ENCODE data around the gene TBC1D5. TPM values are rescaled to one million over a fixed set of nuclear protein-coding genes. Genes with fewer than 3 reads are reported as not detected.

Gene TBC1D5
- total RNA-seq, 1 donor from 2014 or later: 74.6 TPM

DNA sequence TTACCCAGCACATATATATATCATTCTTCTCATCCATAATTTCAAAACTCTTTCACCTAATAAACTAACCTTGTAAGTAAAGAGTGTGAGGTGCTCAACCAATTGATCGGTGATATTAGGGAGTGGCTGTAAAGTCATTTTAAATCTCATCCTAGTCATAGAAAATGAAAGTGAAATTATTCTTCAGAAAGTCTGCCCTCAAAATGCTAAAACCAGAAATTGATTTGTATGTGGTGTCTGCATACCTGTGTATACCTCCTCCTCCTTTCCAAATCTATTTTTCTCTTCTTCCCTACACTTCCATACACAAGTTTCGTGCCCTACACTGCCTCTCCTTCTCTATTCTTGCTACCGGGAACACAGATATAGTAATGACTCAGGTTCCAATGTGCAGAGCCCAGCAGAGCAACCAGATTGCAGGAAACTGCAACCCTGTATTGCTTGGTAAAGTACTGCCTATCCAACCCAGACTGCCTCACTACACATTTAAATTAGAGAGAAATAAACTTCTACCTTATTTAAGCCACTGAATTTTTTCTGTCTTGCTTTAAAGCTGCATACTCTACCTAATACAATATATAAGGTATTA is 7.4 kb upstream of the TBC1D5 start:
- Histone ChIP-seq H3K4me1 (peaks cover 5% of the 10 kb centered on the region), H3K27ac (no peak overlapping the region), H3K27me3 (no peaks in the 10 kb centered on the region), H3K4me3 (no peak overlapping the region), H3K36me3 (no peaks in the 10 kb centered on the region), H3K9me3 (no peaks in the 10 kb centered on the region)
- ATAC-seq (no peak), DNase-seq (no peak)
- no peak for TF ChIP-seq CTCF (IDR thresholded peaks at IDR 0.05)
- intact Hi-C loops (cut with DNase I): no loop called here

DNA sequence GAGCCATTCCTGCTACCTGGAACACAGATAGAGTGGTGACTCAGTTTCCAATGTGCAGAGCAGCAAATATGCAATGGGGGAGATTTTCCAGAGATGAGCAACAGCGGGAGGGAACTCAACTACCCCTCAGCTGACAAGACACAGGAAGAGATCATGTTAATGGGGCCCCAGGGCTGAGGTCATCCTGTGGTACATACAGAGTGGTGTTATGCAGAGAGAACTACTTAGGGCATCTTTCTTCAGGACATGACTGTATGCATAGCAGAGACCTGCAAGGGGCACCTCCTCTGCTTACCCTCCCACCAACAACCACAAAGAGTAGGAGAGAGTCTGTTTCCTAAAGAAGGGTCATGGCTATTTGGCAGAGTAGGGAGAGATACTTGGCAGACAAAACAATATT is 6.8 kb upstream of the TBC1D5 start:
- no peaks in the 10 kb centered on the region for H3K36me3 ChIP-seq
- no peak for DNase-seq
- H3K4me1 ChIP-seq: peaks cover 5% of the 10 kb centered on the region
- TF ChIP-seq CTCF (IDR thresholded peaks at IDR 0.05): no peak
- intact Hi-C loops (cut with DNase I): no loop called here
- H3K27ac ChIP-seq: no peak overlapping the region
- no peaks in the 10 kb centered on the region for H3K9me3 ChIP-seq
- no peak overlapping the region for H3K4me3 ChIP-seq
- ATAC-seq: no peak
- no peaks in the 10 kb centered on the region for H3K27me3 ChIP-seq

GRCh38 chr3:17747890-17748247 is 5.4 kb upstream of the TBC1D5 start:
- intact Hi-C loops (cut with DNase I): no loop called here
- H3K9me3 ChIP-seq: no peaks in the 10 kb centered on the region
- ATAC-seq: no peak
- DNase-seq: no peak
- no peak for TF ChIP-seq CTCF (IDR thresholded peaks at IDR 0.05)
- no peaks in the 10 kb centered on the region for H3K27me3 ChIP-seq
- peaks cover 13% of the 10 kb centered on the region for H3K4me1 ChIP-seq
- no peak overlapping the region for H3K27ac ChIP-seq
- no peak overlapping the region for H3K4me3 ChIP-seq
- no peaks in the 10 kb centered on the region for H3K36me3 ChIP-seq

DNA sequence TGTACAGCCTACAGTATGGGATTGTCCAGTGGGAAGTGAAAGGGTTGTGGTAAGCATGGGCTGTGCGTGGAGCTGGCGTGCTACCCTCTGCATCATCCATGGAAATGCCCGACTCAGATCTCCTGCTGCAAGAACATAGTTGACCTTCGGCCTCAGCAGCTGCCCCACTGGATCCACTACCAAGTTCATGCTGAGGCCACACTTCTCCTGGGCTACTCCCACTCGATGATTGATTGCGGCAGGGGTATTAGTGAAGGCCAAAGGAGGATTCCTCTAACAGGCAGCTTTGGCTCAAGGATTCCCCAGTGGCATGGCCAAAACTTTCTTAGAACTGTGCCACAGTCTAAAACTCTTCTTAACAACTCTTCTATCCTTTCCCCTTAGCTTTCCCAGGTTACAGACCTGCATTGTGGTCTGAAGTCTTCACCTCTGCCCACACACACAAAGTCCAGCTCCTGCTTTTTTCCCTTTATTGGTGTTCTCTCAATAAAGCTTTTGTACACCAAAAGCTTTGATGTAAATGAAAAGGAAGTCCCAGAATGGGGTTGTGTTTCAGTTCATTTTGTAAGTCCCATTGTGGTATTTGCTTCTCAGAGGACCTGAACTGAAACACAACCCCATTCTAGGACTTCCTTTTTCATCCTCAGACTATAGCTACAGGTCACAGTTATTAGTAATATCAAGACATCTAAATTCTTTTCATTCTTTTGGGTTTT is 4.9 kb upstream of the TBC1D5 start:
- intact Hi-C loops (cut with DNase I): no loop called here
- no peak overlapping the region for H3K27ac ChIP-seq
- no peak for TF ChIP-seq CTCF (IDR thresholded peaks at IDR 0.05)
- ATAC-seq: no peak
- no peak overlapping the region for H3K4me3 ChIP-seq
- H3K9me3 ChIP-seq: no peaks in the 10 kb centered on the region
- no peaks in the 10 kb centered on the region for H3K36me3 ChIP-seq
- H3K27me3 ChIP-seq: no peaks in the 10 kb centered on the region
- peaks cover 13% of the 10 kb centered on the region for H3K4me1 ChIP-seq
- DNase-seq: no peak

- Histone ChIP-seq H3K36me3 (no peaks in the 10 kb centered on the region), H3K27me3 (no peaks in the 10 kb centered on the region), H3K27ac (no peak overlapping the region), H3K9me3 (no peaks in the 10 kb centered on the region), H3K4me3 (no peak overlapping the region), H3K4me1 (peaks cover 17% of the 10 kb centered on the region)
- ATAC-seq: no peak
- DNase-seq: no peak
- intact Hi-C loops (cut with DNase I): no loop called here
- TF ChIP-seq CTCF (IDR thresholded peaks at IDR 0.05): no peak
These were observed 3.5 kb upstream of the TBC1D5 start for GRCh38 chr3:17745894-17746293.
